Cardiac fibroblast (primary cell): ENCODE results near the gene CHMP2A.
"Not testable (repeated sequence)": the region's sequence is repeated elsewhere in the genome, so short reads cannot be mapped to it uniquely, and the experiment has no call there.

Experiments used
- DNase-seq, 2 donors: peaks; one replicate each; pipeline versions ENCODE4 v3.0.0 to v3.0.0-alpha.2; 2010; ENCODE audit warnings: low read depth in 2 of 2
- H3K4me3 ChIP-seq, 2 donors: replicated peaks in 1 of 2; 1 replicate in 1 of 2; 2 replicates in 1 of 2; pipeline ENCODE4 v1.5.1; 2011; ENCODE audit warnings: low read depth in 2 of 2, low read length in 2 of 2, mild to moderate bottlenecking in 2 of 2, moderate library complexity in 1 of 2
- TF ChIP-seq, protein P1 (sequence below): IDR thresholded peaks from one replicate; pipeline ENCODE4 v1.5.1; 2011; ENCODE audit warnings: low read depth, mild to moderate bottlenecking, low read length, inconsistent platforms

The CHMP2A gene

DNA sequence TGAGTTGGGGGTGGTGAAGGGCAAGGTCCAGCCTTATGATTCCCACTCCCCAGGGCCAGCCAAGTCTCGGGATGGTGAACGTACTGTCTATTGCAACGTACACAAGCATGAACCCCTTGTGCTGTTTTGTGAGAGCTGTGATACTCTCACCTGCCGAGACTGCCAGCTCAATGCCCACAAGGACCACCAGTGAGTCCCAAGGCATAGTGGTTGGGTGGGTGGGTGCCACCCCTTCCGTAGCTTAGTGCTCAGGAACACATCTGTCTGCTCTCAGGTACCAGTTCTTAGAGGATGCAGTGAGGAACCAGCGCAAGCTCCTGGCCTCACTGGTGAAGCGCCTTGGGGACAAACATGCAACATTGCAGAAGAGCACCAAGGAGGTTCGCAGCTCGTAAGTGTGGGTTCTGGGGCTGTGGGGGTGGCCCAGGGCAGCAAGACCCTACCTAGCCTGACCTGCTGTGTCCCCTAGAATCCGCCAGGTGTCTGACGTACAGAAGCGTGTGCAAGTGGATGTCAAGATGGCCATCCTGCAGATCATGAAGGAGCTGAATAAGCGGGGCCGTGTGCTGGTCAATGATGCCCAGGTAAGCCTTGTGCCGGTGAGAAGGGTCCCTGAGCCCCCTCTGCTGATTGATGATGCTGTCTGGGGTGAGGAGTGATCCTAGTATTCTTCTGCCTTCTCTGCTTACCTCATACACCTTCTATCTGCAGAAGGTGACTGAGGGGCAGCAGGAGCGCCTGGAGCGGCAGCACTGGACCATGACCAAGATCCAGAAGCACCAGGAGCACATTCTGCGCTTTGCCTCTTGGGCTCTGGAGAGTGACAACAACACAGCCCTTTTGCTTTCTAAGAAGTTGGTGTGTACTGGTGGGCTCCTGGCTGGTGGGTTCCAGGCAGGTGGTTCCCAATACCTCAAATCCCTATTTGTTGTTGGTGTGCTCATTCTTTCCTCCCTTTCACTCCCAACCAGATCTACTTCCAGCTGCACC lies 7.3 kb downstream of the CHMP2A start:
- DNase-seq = no peak
- TF ChIP-seq, protein P1, sequence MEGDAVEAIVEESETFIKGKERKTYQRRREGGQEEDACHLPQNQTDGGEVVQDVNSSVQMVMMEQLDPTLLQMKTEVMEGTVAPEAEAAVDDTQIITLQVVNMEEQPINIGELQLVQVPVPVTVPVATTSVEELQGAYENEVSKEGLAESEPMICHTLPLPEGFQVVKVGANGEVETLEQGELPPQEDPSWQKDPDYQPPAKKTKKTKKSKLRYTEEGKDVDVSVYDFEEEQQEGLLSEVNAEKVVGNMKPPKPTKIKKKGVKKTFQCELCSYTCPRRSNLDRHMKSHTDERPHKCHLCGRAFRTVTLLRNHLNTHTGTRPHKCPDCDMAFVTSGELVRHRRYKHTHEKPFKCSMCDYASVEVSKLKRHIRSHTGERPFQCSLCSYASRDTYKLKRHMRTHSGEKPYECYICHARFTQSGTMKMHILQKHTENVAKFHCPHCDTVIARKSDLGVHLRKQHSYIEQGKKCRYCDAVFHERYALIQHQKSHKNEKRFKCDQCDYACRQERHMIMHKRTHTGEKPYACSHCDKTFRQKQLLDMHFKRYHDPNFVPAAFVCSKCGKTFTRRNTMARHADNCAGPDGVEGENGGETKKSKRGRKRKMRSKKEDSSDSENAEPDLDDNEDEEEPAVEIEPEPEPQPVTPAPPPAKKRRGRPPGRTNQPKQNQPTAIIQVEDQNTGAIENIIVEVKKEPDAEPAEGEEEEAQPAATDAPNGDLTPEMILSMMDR = no peak
- no peak overlapping the region for H3K4me3 ChIP-seq

DNA sequence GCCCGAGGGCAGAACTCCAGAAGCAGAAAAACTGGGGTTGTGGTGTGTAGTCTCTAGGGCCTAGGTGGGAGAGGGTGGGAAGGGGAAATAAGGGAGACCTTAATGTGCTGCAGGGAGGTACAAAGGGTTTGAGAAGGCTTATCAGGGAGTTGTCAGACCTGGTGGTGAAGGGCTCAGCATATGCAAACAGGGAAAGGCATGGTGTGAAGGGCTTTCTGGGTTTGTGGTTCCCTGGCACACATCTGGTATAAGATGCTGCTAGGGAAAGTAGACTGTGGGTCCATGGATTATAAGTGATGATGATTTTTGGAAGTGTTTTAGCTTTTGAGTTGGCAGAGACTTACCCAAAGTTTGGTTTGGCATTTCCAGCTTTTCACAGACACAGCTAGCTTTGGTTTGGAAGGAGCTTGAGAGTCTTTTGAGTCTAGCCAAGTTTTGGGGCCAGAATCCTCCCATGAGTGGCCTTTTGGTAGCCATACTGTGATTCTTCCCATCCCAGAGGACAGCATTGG lies 8.8 kb downstream of the CHMP2A start:
- H3K4me3 ChIP-seq = peak overlapping the region; percentile 91

DNA sequence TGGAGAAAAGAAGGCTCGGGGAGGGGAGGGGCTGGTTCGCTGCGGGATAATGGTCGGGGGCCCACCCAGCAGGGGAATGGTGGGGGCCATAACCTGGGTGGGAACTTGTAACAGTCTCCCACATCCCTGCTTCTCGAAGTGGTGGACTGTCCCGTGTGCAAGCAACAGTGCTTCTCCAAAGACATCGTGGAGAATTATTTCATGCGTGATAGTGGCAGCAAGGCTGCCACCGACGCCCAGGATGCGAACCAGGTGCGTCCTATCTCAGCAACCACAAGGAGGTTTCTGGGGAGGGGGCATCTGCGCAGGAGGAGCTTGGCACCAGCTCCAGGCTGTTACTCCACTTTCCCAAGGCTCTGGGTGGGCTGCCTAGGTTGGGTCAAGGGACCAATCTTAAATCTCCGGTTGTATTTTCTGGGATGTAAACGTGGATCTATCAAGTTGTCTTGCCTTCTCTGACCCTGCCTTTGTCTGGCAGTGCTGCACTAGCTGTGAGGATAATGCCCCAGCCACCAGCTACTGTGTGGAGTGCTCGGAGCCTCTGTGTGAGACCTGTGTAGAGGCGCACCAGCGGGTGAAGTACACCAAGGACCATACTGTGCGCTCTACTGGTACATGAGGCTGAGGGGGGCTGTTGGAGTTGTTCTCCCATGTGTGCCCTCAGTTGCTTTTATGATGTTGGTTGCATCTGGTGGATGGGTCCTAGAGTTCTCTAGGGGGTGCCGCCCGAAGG lies 9.5 kb downstream of the CHMP2A start:
- TF ChIP-seq, protein P1 = no peak
- DNase-seq = no peak
- peak overlapping the region; percentile 91 for H3K4me3 ChIP-seq

More for the DNA sequence above, 8.8 kb downstream of the CHMP2A start:
- no peak for DNase-seq
- TF ChIP-seq, protein P1 = no peak

DNA sequence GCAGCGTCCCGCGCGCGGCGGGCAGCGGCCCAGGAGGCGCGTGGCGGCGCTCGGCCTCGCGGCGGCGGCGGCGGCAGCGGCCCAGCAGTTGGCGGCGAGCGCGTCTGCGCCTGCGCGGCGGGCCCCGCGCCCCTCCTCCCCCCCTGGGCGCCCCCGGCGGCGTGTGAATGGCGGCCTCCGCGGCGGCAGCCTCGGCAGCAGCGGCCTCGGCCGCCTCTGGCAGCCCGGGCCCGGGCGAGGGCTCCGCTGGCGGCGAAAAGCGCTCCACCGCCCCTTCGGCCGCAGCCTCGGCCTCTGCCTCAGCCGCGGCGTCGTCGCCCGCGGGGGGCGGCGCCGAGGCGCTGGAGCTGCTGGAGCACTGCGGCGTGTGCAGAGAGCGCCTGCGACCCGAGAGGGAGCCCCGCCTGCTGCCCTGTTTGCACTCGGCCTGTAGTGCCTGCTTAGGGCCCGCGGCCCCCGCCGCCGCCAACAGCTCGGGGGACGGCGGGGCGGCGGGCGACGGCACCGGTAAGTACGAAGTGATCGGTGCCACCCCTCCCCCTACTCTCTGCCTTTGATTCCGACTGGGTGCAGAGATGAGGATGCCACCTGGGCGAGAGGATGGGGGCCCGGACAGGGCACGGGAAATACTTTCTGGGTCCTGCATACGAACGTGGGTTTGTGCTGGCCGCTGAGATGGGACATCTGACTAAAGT lies 10.2 kb downstream of the CHMP2A start:
- peak overlapping the region; percentile 91 for H3K4me3 ChIP-seq
- TF ChIP-seq, protein P1 = no peak
- DNase-seq = peak; percentile 47 to 65

DNA sequence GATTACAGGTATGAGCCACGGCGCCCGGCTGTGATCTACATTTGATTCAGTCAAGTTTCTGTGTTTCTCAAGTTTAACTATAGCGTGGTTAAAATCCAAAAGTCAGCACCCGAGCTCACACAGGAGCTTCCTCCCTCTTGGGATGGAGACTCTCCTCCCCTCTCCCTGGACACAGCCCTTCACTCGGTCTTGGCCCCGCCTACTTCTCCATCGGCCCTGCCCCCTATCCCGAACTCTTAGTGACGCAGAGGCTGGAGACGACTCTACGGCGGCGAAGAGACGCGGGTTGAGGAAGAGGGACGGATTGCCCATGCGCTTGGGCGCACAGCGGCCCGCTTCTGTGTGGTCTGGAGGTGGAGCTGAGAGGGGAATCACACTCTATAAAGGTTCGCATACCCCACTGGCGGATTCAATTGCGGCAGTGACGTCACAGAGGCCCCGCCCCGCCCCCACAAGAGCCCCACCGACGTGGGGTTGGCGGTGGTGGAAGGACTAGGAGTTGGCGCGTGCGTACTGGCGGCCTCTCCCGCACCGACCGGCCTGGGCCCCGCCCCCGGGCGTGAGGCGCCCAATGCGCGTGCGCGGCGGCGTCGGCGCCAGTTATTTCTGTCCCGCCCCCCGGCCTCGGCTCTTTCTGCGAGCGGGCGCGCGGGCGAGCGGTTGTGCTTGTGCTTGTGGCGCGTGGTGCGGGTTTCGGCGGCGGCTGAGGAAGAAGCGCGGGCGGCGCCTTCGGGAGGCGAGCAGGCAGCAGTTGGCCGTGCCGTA lies 10.9 kb downstream of the CHMP2A start, which contains the start of gene TRIM28:
Gene TRIM28 (plus strand): TSS at position 239 of the 765 bp plus-strand sequence. CDS start 694 bp downstream, outside the sequence.
- peak; percentile 99 to 100 for DNase-seq
- H3K4me3 ChIP-seq = peak within 1 kb of the TSS; percentile 91
- TF ChIP-seq, protein P1 = no peak

DNA sequence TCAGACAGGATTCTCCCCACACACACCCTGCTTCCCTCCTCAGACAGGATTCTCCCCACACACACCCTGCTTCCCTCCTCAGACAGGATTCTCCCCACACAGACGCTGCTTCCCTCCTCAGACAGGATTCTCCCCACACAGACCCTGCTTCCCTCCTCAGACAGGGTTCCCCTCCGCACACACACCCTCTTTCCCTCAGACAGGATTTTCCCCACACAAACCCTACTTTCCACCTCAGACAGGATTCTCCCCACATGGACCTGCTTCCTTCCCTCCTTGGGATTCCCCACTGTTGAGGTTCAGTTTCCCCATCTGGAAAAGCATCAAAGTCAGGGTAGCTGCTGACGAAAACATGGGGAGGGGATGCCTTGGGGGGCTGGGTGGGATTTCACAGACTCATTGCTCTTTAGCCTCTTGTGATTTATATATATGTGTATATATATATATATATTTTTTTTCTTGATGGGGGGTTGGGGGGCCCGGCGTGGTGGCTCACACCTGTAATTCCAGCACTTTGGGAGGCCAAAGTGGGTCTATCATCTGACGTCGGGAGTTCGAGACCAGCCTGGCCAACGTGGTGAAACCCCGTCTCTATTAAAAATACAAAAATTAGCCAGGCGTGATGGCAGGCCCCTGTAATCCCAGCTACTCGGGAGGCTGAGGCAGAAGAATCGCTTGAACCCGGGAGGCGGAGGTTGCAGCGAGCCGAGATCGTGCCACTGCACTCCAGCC lies 12.1 kb downstream of the CHMP2A start:
- DNase-seq = not testable (repeated sequence)
- H3K4me3 ChIP-seq = peak overlapping the region in 1 of 2 donors; percentile 55

DNA sequence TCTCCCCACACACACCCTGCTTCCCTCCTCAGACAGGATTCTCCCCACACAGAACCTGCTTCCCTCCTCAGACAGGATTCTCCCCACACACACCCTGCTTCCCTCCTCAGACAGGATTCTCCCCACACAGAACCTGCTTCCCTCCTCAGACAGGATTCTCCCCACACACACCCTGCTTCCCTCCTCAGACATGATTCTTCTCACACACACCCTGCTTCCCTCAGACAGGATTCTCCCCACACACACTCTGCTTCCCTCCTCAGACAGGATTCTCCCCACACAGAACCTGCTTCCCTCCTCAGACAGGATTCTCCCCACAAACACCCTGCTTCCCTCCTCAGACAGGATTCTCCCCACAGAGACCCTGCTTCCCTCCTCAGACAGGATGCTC lies 15.7 kb downstream of the CHMP2A start:
- DNase-seq, H3K4me3 ChIP-seq: not testable (repeated sequence)
